HepG2 (cell line): Measurements from ENCODE around the gene MPI. TPM values are rescaled to one million over a fixed set of nuclear protein-coding genes. Genes with fewer than 3 reads are reported as not detected.

ENCODE experiments used
- ATAD3A ChIP-seq: sonication (generic); formaldehyde crosslinking; IDR thresholded peaks from 2 replicates; pipeline ENCODE4 v1.4.0; 2020; ENCODE audit warnings: missing genetic modification reagents
- CSRNP1 ChIP-seq: sonication (generic); formaldehyde crosslinking; IDR thresholded peaks from 2 replicates; pipeline ENCODE4 v1.8.1; 2023; ENCODE audit warnings: mild to moderate bottlenecking, missing genetic modification reagents
- ELF1 ChIP-seq: sonication (generic); formaldehyde crosslinking; IDR thresholded peaks from 2 replicates; pipeline ENCODE4 v1.4.0; 2020; ENCODE audit warnings: missing genetic modification reagents
- KDM4B ChIP-seq: sonication (generic); formaldehyde crosslinking; IDR thresholded peaks from 2 replicates; pipeline ENCODE4 v1.4.0; 2020; ENCODE audit warnings: missing genetic modification reagents
- MIER3 ChIP-seq: IDR thresholded peaks from 2 replicates; pipeline ENCODE4 v1.6.1; 2016; ENCODE audit warnings: missing compliant biosample characterization, borderline replicate concordance
- NFATC3 ChIP-seq: sonication (generic); formaldehyde crosslinking; IDR thresholded peaks from 2 replicates; pipeline ENCODE4 v1.5.1; 2020; ENCODE audit warnings: mild to moderate bottlenecking, missing genetic modification reagents
- PHF20 ChIP-seq: sonication (generic); formaldehyde crosslinking; IDR thresholded peaks from 2 replicates; pipeline ENCODE4 v1.5.0; 2020; ENCODE audit warnings: mild to moderate bottlenecking, missing genetic modification reagents
- PRPF4 ChIP-seq: fragments of 200-400 bp; formaldehyde crosslinking; IDR thresholded peaks from 2 replicates; pipeline ENCODE4 v1.6.1; 2016; ENCODE audit warnings: low read length, low read depth; ENCODE audit not compliant: poor library complexity, severe bottlenecking
- RELA ChIP-seq: sonication (generic); formaldehyde crosslinking; IDR thresholded peaks from 2 replicates; pipeline ENCODE4 v1.4.0; 2020; ENCODE audit warnings: missing genetic modification reagents
- TGIF2 ChIP-seq: IDR thresholded peaks from 2 replicates; pipeline ENCODE4 v1.6.1; 2016; ENCODE audit warnings: control low read depth, missing compliant biosample characterization
- TP53 ChIP-seq: sonication (generic); formaldehyde crosslinking; conservative IDR thresholded peaks from 2 replicates; pipeline ENCODE4 v1.4.0; 2020; ENCODE audit warnings: missing genetic modification reagents
- UBTF ChIP-seq: sonication (generic); formaldehyde crosslinking; IDR thresholded peaks from 2 replicates; pipeline ENCODE4 v1.4.0; 2020; ENCODE audit warnings: mild to moderate bottlenecking, missing genetic modification reagents
- ZFX ChIP-seq: sonication (generic); formaldehyde crosslinking; IDR thresholded peaks from 2 replicates; pipeline ENCODE4 v1.4.0; 2020; ENCODE audit warnings: mild to moderate bottlenecking, low read depth, missing genetic modification reagents, moderate library complexity
- ZFY ChIP-seq: sonication (generic); formaldehyde crosslinking; IDR thresholded peaks from 2 replicates; pipeline ENCODE4 v1.4.0; 2020; ENCODE audit warnings: missing genetic modification reagents
- ZNF225 ChIP-seq: sonication (generic); formaldehyde crosslinking; IDR thresholded peaks from 2 replicates; pipeline ENCODE4 v1.4.0; 2020; ENCODE audit warnings: mild to moderate bottlenecking, missing genetic modification reagents
- ZNF350 ChIP-seq: sonication (generic); formaldehyde crosslinking; IDR thresholded peaks from 2 replicates; pipeline ENCODE4 v1.4.0; 2020; ENCODE audit warnings: mild to moderate bottlenecking, low read depth, missing genetic modification reagents, borderline replicate concordance
- ZNF382 ChIP-seq: sonication (generic); formaldehyde crosslinking; IDR thresholded peaks from 2 replicates; pipeline ENCODE4 v1.5.0; 2020; ENCODE audit warnings: missing genetic modification reagents, mild to moderate bottlenecking, borderline replicate concordance
- ZSCAN9 ChIP-seq: IDR thresholded peaks from 2 replicates; pipeline ENCODE4 v1.6.1; 2016; ENCODE audit warnings: borderline replicate concordance
- polyA plus RNA-seq, 8 experiments: library from polyadenylated mRNA; depleted of rRNA in 3 of 8; stranded (reverse) in 7 of 8; unstranded in 1 of 8; fragments of >200 nt; fragmentation: Illumina TruSeq in 4 of 8; extraction: Trizol in 4 of 8; gene quantifications; 2 replicates each; pipeline versions ENCODE4 v1.2.1 to v1.2.3, GENCODE V29; 2011 to 2016; ENCODE audit warnings: low read depth in 4 of 8, missing spikeins in 1 of 8, mixed read lengths in 1 of 8; ENCODE audit not compliant: insufficient read depth in 1 of 8
- total RNA-seq, 5 experiments: library from RNA; depleted of rRNA; stranded (reverse); fragments of >200 nt; fragmentation: Illumina TruSeq; extraction: Trizol; gene quantifications; 2 replicates each; pipeline ENCODE4 v1.2.3, GENCODE V29; 2016; ENCODE audit warnings: low read depth in 1 of 5
- TF ChIP-seq, protein P1 (sequence below): sonication (generic); formaldehyde crosslinking; conservative IDR thresholded peaks from 2 replicates; pipeline ENCODE4 v1.8.1; 2023; ENCODE audit warnings: missing genetic modification reagents
- TF ChIP-seq, protein P2 (sequence below): sonication (generic); formaldehyde crosslinking; IDR thresholded peaks from 2 replicates; pipeline ENCODE4 v1.5.0; 2020; ENCODE audit warnings: mild to moderate bottlenecking, missing genetic modification reagents
- TF ChIP-seq, protein P3 (sequence below): sonication (generic); formaldehyde crosslinking; IDR thresholded peaks from 2 replicates; pipeline ENCODE4 v1.8.0; 2022; ENCODE audit warnings: mild to moderate bottlenecking, missing genetic modification reagents

MPI gene
- total and polyA plus RNA-seq, 2 of the 13 experiments (the other 11 are each of a cell fraction or from before 2014, with no cell fraction given), result 36.9 to 63.5 TPM

DNA sequence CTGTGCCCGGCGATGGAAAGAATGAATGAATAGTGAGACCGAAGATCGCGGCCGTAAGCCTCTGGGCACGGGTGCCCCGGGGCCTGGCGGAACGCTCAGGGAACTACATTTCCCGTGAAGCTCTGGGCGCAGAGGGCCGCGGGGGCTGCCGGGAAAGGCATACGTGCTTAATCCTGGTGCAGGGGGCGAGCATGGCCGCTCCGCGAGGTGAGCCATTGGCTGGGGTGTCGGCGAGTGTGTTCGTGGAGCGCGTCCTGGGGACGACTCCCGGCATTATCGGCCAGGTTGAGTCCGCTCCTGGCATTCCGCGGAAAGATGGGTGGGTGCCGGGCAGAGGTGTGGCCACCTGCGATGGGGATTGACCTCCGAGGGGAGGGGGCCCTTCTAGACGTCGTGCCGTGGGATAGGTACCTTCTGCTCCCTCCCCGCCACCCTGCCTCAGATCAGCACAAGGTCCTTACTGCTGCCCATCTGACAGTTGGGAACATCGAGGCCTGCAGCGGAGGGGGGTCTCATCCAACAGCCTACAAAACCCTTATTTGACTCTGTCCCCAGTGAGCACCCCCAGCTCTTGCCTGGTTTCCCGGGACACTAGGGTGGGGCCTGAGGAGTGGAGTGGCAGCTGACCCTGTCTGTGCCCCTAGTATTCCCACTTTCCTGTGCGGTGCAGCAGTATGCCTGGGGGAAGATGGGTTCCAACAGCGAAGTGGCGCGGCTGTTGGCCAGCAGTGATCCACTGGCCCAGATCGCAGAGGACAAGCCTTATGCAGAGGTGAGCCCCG, at the start of gene MPI (continued):
- TF ChIP-seq, protein P1, sequence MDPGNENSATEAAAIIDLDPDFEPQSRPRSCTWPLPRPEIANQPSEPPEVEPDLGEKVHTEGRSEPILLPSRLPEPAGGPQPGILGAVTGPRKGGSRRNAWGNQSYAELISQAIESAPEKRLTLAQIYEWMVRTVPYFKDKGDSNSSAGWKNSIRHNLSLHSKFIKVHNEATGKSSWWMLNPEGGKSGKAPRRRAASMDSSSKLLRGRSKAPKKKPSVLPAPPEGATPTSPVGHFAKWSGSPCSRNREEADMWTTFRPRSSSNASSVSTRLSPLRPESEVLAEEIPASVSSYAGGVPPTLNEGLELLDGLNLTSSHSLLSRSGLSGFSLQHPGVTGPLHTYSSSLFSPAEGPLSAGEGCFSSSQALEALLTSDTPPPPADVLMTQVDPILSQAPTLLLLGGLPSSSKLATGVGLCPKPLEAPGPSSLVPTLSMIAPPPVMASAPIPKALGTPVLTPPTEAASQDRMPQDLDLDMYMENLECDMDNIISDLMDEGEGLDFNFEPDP (CRISPR knock-in tag), result no peak
- TF ChIP-seq CSRNP1, result peak; percentile 85; the same call in 1 of the 2 replicates
- TF ChIP-seq PRPF4, result no peak
- no peak for TF ChIP-seq ATAD3A
- TF ChIP-seq ZNF382, result no peak
- TF ChIP-seq NFATC3, result no peak
- TF ChIP-seq, protein P2, sequence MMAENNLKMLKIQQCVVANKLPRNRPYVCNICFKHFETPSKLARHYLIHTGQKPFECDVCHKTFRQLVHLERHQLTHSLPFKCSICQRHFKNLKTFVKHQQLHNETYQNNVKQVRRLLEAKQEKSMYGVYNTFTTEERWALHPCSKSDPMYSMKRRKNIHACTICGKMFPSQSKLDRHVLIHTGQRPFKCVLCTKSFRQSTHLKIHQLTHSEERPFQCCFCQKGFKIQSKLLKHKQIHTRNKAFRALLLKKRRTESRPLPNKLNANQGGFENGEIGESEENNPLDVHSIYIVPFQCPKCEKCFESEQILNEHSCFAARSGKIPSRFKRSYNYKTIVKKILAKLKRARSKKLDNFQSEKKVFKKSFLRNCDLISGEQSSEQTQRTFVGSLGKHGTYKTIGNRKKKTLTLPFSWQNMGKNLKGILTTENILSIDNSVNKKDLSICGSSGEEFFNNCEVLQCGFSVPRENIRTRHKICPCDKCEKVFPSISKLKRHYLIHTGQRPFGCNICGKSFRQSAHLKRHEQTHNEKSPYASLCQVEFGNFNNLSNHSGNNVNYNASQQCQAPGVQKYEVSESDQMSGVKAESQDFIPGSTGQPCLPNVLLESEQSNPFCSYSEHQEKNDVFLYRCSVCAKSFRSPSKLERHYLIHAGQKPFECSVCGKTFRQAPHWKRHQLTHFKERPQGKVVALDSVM, result no peak; the same call in 1 of the 2 replicates
- peak; percentile 96 for TF ChIP-seq ZFY (CRISPR knock-in tag)
- 0 out of 2 replicates have a peak, but pooled peaks have one; percentile 53 for TF ChIP-seq TP53 (CRISPR knock-in tag)
- TF ChIP-seq PHF20, result 0 out of 2 replicates have a peak, but pooled peaks have one; percentile 51
- TF ChIP-seq ZNF225 (CRISPR knock-in tag), result no peak
- peak; percentile 40; the same call in 1 of the 2 replicates for TF ChIP-seq MIER3
- TF ChIP-seq RELA (CRISPR knock-in tag), result no peak
- no peak; the same call in none of the 2 replicates for TF ChIP-seq KDM4B
- TF ChIP-seq ELF1 (CRISPR knock-in tag), result peak; percentile 71
- TF ChIP-seq ZNF350 (CRISPR knock-in tag), result peak; percentile 78; the same call in 1 of the 2 replicates
- TF ChIP-seq ZSCAN9 (CRISPR knock-in tag), result no peak; the same call in 1 of the 2 replicates
- TF ChIP-seq TGIF2 (CRISPR knock-in tag), result no peak
- peak; percentile 85 for TF ChIP-seq ZFX (CRISPR knock-in tag)
- TF ChIP-seq UBTF (CRISPR knock-in tag), result peak; percentile 66
- TF ChIP-seq, protein P3, sequence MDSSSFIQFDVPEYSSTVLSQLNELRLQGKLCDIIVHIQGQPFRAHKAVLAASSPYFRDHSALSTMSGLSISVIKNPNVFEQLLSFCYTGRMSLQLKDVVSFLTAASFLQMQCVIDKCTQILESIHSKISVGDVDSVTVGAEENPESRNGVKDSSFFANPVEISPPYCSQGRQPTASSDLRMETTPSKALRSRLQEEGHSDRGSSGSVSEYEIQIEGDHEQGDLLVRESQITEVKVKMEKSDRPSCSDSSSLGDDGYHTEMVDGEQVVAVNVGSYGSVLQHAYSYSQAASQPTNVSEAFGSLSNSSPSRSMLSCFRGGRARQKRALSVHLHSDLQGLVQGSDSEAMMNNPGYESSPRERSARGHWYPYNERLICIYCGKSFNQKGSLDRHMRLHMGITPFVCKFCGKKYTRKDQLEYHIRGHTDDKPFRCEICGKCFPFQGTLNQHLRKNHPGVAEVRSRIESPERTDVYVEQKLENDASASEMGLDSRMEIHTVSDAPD (CRISPR knock-in tag), result no peak
